Glutamatergic neuron (in vitro differentiated cells): ENCODE results near the gene DYTN. TPM values are rescaled to one million over a fixed set of nuclear protein-coding genes. Genes with fewer than 3 reads are reported as not detected.

Experiments used
- DNase-seq: peaks from one replicate; pipeline ENCODE4 v3.0.0; 2022
- H3K27ac Mint-ChIP-seq: one replicate; pipeline ENCODE4 v1.8.0; 2020; ENCODE audit warnings: mild to moderate bottlenecking, mixed read lengths, inconsistent platforms; ENCODE audit not compliant: unreplicated experiment
- H3K27me3 Mint-ChIP-seq: one replicate; pipeline ENCODE4 v1.8.0; 2020; ENCODE audit warnings: mild to moderate bottlenecking, moderate library complexity, mixed read lengths, inconsistent platforms; ENCODE audit not compliant: unreplicated experiment
- H3K36me3 Mint-ChIP-seq: one replicate; pipeline ENCODE4 v1.8.0; 2020; ENCODE audit warnings: mild to moderate bottlenecking, mixed read lengths, inconsistent platforms; ENCODE audit not compliant: unreplicated experiment
- H3K4me1 Mint-ChIP-seq: one replicate; pipeline ENCODE4 v1.8.0; 2020; ENCODE audit warnings: mild to moderate bottlenecking, low read depth, mixed read lengths, inconsistent platforms; ENCODE audit not compliant: unreplicated experiment
- H3K4me3 Mint-ChIP-seq: one replicate; pipeline ENCODE4 v1.8.0; 2020; ENCODE audit warnings: mild to moderate bottlenecking, mixed read lengths, inconsistent platforms; ENCODE audit not compliant: unreplicated experiment
- H3K9me3 Mint-ChIP-seq: one replicate; pipeline ENCODE4 v1.8.0; 2020; ENCODE audit warnings: mild to moderate bottlenecking, moderate library complexity, mixed read lengths, inconsistent platforms; ENCODE audit not compliant: unreplicated experiment
- total RNA-seq: library from RNA; stranded (reverse); fragmentation: NEBNext Ultra II Directional; extraction: Animal tissue kit (Norgen Biotek cat#: 25700); gene quantifications from one replicate; pipeline ENCODE4 v1.2.1, GENCODE V29; 2021; ENCODE audit not compliant: unreplicated experiment
- TF ChIP-seq, protein P1 (sequence below): fragments of 200-600 bp; sonication (generic); IDR thresholded peaks from one replicate; pipeline ENCODE4 v1.5.0; 2021; ENCODE audit not compliant: partially characterized antibody, unreplicated experiment

Gene DYTN
- total RNA-seq, 1 donor from 2014 or later, result not detected

- Mint-ChIP-seq H3K4me3 (no peak overlapping the region), H3K9me3 (no peaks in the 10 kb centered on the region), H3K27me3 (peaks cover 1% of the 10 kb centered on the region)
These were observed 38.6 kb upstream of the DYTN start for GRCh38 chr2:206756816-206757215.

GRCh38 chr2:206740800-206741199 is 22.6 kb upstream of the DYTN start:
- Mint-ChIP-seq H3K27me3 (peaks cover 2% of the 10 kb centered on the region), H3K4me1 (peaks cover 2% of the 10 kb centered on the region), H3K4me3 (no peak overlapping the region), H3K36me3 (no peaks in the 10 kb centered on the region), H3K27ac (no peak overlapping the region), H3K9me3 (no peaks in the 10 kb centered on the region)
- TF ChIP-seq, protein P1, sequence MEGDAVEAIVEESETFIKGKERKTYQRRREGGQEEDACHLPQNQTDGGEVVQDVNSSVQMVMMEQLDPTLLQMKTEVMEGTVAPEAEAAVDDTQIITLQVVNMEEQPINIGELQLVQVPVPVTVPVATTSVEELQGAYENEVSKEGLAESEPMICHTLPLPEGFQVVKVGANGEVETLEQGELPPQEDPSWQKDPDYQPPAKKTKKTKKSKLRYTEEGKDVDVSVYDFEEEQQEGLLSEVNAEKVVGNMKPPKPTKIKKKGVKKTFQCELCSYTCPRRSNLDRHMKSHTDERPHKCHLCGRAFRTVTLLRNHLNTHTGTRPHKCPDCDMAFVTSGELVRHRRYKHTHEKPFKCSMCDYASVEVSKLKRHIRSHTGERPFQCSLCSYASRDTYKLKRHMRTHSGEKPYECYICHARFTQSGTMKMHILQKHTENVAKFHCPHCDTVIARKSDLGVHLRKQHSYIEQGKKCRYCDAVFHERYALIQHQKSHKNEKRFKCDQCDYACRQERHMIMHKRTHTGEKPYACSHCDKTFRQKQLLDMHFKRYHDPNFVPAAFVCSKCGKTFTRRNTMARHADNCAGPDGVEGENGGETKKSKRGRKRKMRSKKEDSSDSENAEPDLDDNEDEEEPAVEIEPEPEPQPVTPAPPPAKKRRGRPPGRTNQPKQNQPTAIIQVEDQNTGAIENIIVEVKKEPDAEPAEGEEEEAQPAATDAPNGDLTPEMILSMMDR, result no peak
- DNase-seq, result no peak

More at GRCh38 chr2:206756816-206757215, 38.6 kb upstream of the DYTN start:
- TF ChIP-seq, protein P1, result no peak
- no peak for DNase-seq
- Mint-ChIP-seq H3K27ac (no peak overlapping the region), H3K4me1 (no peaks in the 10 kb centered on the region), H3K36me3 (no peaks in the 10 kb centered on the region)

DNA sequence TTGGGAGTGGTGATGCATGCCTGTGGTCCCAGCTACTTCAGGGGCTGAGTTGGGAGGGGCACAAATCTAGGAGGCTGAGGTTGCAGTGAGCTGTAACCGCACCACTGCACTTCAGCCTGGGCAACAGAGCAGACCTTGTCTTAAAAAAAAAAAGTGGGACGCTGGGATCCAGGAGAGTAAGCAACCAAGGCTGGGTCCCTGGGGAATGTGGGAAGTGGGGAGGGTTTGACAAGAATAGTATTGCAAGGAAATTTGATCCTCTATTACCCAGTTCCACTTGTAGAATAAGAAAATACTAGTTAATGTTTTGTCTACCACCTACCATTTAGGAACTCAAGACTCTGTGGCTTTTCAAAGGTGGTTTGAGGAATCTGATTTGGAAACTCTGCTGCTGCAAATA is 21.1 kb upstream of the DYTN start:
- H3K27me3 Mint-ChIP-seq, result peaks cover 2% of the 10 kb centered on the region
- H3K4me1 Mint-ChIP-seq, result peaks cover 2% of the 10 kb centered on the region
- no peaks in the 10 kb centered on the region for H3K9me3 Mint-ChIP-seq
- no peak overlapping the region for H3K4me3 Mint-ChIP-seq
- DNase-seq, result no peak
- H3K36me3 Mint-ChIP-seq, result no peaks in the 10 kb centered on the region
- no peak overlapping the region for H3K27ac Mint-ChIP-seq
- TF ChIP-seq, protein P1, result no peak

DNA sequence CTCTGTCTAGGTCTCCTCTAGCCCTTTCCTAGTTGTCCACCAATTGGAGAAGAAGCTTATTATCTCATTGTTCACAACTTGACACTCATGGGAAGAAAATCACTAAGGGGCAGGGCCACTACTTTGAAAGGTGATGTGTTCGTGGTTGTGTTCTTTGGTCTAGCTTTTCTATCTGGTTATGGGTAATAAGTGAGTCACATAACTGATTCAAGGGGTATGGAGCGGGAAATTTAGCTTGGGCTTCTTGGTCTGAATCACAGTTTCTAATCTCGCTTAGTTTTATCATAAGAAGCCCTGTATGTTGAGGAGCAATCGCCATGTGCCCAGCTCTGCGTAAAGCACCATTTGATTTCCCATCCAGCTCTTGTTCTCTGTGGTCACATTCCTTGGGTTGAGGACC is 18.7 kb upstream of the DYTN start:
- no peak for DNase-seq
- TF ChIP-seq, protein P1, result no peak
- Mint-ChIP-seq H3K4me3 (no peak overlapping the region), H3K27ac (no peak overlapping the region), H3K36me3 (no peaks in the 10 kb centered on the region), H3K27me3 (peaks cover 2% of the 10 kb centered on the region), H3K4me1 (peaks cover 2% of the 10 kb centered on the region), H3K9me3 (no peaks in the 10 kb centered on the region)

GRCh38 chr2:206733341-206733740 is 15.1 kb upstream of the DYTN start:
- H3K9me3 Mint-ChIP-seq, result no peaks in the 10 kb centered on the region
- H3K4me1 Mint-ChIP-seq, result no peaks in the 10 kb centered on the region
- no peak overlapping the region for H3K27ac Mint-ChIP-seq
- H3K36me3 Mint-ChIP-seq, result no peaks in the 10 kb centered on the region
- H3K4me3 Mint-ChIP-seq, result no peak overlapping the region
- TF ChIP-seq, protein P1, result no peak
- no peaks in the 10 kb centered on the region for H3K27me3 Mint-ChIP-seq
- no peak for DNase-seq
